ENCODE results near the gene TOMM5.

Gene TOMM5

DNA sequence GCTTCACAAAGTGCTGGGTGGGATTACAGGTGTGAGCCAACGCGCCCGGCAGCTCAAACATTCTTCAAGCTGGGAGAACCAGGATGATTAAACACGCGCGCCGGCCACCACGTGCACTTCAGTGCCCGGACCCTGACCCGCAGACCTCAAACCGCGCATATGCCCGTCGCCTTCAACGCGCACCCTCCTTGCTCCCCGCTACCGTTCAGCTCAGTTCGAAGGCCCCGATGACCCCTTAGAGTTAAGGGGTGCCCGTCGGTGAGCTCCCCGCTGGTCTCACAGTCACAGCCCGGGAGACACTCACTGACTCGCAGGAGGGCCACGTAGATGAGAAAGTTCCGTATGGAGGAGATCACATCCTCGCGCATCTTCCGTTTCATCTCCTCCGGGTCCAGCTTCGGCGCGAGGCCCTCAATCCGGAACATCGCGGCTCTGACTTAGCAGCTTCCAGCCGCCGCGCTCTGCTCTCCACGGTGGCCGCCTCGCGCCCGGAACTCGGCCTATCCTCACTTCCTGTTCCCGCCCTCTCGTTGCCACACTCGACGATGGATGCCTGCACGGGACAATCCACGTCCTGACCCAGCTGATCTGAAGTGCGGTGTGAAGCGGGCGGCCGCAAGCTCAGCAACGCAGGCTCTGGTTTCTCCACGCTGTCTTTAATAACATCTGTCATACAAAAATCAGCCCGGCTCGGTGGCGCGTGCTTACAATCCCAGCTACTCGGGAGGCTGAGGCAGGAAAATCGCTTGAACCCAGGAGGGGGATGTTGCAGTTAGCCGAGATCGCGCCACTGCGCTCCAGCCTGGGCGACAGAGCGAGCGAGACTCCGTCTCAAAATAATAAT, at the start of gene TOMM5:
Gene TOMM5 (minus strand): TSS at position 490 of the 844 bp plus-strand sequence. CDS start 65 bp downstream, at position 425.
- peak; percentile 89 for DNase-seq (ENCODE audit: low spot score)

DNA sequence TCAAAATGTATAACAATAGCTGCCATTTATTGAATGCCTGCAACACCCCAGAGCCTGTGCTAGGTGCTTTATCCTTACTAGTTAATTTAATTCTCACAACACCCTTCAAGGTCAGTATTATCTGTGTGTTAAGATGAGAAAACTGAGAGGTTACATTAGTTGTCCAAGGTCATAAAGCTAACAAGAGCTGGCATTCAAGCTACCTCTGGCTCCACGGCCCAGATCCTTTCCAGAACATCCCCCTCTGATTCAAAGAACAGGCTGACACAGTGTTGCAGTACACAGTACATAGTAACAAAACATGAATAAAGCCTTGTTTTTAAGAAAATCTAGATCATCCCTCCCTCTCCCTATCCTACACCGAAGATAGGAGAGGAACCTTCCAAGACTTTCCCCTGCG, 48.9 kb upstream of the TOMM5 start:
- DNase-seq (ENCODE audit: low spot score) = no peak

DNA sequence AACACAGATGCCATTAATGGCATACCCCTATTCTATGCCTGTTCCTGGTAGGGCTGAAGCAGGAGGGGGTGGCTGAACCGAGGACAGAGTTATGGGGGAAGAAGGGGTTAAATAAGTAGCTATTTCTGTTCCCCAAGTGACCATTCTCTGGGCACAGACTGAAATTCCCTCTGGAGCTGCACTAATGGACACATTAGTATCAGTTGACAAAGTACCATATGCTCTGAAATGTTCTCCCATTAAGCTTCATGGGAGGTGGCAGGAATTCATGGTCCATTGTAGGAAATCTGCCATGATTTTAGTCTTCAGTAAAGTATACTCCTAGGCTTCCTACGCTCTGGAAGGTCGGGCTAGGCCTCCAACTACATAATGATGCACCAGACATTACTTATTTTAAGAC, 47.8 kb upstream of the TOMM5 start:
- DNase-seq (ENCODE audit: low spot score) = no peak

DNA sequence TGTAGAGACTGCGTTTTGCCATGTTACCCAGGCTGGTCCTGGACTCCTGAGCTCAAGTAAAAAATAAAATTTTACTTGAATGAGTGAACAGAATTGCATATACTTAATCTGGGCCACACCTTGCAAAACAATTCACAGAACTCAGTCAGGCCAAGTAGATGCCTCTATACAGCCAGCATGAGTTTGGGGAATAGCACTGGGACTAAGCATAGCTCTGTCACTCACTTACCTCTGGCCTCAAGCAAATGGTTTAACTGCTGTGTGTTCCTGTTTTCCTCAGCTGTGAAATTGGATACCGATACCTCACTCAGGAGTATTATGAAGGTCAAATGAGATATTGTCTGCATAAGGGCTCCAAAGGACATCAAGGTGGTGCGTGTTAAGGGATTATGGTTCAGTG, 47.4 kb upstream of the TOMM5 start:
- no peak for DNase-seq (ENCODE audit: low spot score)

DNA sequence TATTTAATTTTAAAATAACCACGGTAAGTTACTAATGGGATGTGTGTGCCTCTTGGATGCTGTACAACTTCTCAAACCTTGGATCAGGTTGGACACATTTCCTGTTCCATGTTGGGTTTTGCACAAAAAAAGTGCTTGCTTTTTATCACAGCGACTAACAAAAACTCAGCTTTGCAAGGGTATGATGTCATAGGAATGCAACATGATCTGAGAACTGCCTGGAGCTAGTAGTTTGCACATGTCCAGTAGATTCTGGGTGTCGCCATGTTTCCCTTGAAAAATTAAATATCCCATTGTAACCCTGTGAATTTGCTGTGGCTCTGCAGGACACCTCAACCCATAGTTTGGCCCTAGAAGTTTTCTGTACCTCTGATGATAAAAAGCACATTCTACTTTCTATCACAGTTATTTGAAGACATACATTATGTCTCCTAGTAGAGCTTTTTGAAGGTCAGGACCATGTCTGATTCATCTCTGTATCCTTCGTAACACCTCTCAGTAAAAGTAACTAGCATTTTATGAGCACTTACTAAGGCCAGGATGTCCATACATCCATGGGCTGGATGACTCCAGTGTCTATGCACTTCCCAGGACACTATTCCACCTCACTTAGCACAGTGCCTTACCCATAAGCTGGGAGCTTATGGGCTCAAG, 46.8 kb upstream of the TOMM5 start:
- DNase-seq (ENCODE audit: low spot score) = no peak

DNA sequence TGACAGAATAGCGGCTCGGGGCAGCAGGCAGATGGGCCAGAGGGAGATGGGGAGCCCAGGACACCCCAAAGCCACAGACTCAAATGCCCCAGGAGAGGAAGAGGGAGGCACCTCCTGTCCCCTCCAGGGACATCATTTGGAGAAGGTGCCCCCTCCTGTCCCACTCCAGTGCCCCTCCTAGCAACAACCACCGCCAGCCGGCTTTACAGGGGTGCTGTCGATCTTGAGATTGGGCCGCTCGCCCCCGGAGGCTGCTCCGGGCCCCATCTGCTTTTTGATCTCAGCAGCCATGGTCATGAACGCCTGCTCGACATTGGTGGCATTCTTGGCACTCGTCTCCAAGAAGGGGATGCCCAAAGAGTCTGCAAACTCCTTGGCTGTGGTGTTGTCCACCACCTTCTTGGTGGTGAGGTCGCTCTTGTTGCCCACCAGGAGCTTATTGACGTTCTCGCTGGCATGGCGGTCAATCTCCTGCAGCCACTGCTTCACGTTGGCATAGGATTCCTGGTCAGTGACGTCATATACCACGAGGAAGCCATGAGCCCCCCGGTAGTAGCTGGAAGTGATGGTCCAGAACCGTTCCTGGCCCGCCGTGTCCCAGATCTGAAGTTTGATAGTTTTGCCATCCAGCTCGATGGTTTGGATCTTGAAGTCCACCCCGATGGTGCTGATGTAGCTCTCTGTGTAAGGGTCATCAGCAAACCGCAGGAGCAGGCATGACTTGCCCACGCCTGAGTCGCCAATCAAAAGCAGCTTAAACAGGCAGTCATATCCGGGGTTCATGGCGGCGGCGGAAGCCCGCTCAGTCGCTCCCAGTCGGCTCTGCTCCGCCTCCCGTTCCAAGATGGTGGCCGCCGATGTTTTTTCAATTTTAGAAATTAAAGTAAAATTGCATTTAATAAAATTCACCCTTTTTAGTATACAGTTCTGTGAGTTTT, 44.4 kb upstream of the TOMM5 start:
- DNase-seq (ENCODE audit: low spot score) = no peak

DNA sequence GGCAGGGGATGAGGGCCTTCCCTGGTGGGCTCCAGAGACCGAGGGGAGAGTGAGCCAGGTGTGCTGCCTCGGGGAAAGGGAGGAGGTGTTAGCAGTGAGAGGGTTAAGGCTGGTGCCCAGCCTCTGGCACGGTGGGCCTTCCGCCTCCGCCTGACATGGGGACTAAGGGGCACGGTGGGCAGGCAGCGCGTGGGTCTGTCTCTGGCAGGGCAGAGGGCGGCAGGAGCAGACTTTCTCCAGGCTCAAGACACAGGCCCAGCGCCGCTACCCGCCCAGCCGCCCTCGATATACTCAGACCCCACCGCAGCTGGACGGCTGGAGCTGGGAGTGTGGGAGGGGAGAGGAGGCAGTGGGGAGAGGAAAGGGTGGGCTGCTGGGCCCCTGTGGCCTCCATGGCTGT, 43.4 kb upstream of the TOMM5 start:
- no peak for DNase-seq (ENCODE audit: low spot score)

DNA sequence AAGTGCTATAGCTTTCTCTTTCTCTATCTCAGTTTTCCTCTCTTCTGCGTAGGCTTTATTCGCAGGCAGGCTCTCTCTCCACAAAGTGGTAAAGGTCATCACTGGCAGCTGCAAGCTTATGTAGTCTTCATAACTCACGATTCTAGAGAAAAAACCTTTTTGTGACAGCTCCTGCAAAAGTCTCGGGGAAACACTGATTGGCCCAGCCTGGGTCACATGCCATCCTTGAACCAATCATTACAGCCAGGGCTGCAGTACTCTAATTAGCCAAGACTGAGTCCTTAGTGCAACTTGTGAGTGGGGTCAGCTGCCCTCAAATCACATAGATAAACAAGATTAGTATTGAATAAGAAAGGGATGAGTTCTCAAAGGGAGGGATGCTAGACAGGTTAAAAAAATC, 40.1 kb upstream of the TOMM5 start:
- no peak for DNase-seq (ENCODE audit: low spot score)

DNA sequence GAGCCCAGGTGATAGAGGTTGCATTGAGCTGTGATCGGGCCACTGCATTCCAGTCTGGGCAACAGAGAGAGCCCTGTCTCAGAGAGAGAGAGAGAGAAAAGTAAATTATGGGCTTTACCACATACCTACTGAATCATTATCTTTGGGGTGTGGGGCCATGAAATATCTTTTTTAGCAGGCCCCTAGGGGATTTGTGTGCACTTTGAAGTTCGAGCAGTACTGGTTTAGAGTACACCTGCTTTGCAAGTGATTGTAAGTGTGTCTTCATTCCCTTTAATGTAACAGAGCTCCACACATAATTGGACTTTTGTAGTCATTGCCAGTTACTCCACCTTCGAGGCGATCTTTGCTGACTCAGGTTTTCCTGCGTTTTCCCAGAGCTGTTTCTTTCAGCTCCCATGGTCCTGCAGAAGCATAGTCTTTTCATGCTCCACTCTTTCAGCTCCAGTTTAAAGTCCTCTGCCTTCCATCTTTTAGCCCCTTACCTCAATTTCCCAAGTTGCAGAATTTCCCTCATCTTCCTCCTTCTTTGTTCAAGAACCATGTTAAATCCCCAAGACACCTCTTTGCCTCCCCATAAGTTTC, 34.4 kb upstream of the TOMM5 start:
- DNase-seq (ENCODE audit: low spot score) = no peak

DNA sequence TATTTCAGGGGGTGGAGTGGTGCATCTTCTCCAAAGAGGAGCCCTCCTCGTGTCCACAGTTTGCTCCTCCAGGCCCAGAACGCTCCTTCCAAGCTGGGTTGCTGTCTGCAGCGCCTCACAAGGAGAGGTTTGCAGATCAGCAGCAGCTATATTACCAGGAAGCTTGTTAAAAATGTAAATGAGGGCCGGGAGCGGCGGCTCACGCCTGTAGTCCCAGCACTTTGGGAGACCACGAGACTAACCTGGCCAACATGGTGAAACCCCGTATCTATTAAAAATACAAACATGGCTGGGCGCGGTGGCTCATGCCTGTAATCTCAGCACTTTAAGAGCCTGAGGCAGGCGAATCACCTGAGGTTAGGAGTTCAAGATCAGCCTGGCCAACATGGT, 33.4 kb upstream of the TOMM5 start:
- DNase-seq (ENCODE audit: low spot score) = no peak

DNA sequence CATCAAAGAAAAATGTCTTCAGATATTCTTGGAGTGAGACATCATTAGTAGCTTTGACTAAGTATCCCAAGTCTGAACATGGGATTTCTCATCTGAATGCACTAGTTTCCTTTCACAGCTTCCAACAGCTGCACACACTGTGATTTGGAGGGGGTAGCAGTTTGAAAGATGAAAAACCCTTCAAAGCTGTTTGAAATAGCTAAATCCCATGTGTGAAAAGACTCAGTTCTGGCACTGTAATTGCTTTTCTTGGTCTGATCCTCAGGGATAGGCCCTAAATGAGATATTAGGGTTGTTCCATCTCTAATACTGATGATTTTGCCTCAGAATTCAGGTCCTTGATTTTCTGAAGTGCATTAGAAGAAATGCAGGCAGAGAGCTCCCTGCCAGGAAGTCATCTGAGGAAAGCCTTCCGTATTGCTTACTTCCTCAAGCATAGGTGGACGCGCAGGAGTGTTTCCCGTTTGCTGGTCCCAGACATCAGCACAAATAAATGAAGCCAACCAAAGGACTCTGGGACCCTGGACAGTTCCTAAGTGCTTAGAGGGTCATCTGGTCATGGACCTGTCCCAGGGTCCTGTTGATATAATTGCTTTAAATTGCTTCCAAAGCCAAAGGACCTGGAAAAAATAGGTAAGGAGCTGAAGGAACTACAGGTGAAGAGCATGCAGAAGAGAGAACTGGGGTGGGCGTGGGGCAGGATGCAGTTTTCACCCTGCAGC, 32.8 kb upstream of the TOMM5 start:
- no peak for DNase-seq (ENCODE audit: low spot score)

DNA sequence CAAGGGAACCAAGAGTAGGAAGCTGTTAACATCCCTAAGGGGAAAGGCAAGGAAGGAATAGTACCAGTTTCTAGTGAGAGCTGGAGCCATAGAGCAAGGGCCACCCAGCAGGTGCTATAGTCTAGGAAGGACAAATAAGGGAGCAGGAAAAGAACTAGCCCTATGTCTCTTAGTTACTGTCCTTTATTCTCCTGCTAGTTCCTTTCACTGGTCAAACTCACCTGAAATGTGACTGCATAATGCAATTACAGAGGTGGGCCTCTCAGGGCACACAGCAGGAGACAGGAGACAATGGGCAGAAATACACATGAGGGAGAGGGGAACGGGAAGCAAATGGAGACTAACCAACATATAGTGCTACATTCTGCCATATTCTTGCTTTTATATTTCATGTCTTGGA, 31.7 kb upstream of the TOMM5 start:
- no peak for DNase-seq (ENCODE audit: low spot score)

DNA sequence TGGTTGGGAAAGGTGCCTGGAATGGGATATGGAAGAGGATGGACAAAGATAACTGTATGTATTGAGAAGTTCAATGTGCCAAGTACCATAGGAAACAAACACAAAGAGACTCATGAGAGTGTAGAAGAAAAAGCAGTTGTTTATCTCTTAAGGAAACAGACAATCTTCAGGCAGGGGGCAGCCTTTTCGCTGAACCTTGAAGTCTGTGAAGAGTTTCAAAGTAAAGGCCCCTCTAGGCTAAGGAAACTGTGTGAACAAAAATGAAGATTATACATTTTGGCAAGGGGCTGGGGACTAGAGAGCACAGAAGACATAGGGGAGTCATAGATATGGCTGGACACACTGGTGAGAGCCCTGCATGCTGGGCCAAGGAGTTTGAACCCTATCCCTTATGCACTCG, 30.9 kb upstream of the TOMM5 start:
- DNase-seq (ENCODE audit: low spot score) = no peak

DNA sequence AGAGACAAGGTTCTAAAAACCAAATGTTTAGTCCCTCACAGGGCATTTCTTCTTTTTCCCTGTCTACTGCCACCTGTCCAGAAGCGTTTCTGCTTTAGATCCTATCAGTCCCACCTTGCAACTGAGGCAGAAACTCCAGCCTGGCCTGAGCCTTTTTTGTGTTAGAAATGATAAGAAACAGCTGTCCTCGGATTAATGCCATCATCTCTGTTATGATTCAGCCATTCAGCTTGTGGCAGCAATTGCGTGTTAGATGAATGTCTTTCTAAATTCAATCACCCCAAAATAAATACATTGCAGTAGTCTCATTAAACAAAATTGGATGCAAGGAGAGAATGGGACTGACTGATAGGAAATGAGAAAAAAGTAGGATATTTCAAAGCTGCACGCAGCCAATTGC, 30.1 kb upstream of the TOMM5 start:
- DNase-seq (ENCODE audit: low spot score) = no peak

DNA sequence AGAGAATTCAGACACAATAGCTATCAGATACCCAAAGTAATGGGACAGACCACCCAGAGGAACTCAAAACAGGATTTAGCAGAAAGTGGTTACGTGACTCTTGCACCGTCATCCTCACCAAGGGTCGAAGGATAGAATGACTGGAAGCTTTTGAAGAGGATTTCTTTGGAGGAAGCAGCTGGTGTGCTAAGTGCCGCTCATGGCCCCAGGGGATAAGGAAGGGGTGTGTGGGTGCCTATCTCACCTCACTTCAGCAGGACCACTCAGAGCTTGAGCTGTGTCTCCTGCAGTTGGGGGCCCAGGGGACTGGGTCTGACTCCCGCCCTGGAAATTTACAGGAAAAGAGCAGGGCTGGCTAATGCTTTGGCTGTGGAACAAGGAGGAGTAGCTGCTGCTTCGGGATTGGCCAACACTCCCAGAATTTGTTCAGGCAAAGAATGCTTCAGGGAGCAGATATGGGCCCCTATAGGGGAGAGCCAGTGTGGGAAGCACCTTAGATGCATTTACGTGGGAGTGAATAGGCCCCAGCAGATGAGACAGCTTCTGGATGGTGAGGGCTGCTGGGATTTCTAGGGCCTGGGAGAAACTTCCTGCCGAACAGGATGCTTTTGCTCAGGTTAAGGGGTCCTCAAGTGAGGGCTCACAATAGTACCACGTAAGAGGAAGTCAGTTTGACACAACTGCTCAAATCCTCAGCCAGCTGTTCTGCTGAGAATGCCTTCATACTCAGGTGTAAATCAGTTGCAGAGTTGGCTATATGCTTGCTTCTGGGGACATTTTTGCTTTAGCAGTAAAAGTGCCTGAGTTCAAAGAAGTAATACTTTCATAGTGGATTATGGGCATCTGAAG, 29.1 kb upstream of the TOMM5 start:
- DNase-seq (ENCODE audit: low spot score) = no peak

DNA sequence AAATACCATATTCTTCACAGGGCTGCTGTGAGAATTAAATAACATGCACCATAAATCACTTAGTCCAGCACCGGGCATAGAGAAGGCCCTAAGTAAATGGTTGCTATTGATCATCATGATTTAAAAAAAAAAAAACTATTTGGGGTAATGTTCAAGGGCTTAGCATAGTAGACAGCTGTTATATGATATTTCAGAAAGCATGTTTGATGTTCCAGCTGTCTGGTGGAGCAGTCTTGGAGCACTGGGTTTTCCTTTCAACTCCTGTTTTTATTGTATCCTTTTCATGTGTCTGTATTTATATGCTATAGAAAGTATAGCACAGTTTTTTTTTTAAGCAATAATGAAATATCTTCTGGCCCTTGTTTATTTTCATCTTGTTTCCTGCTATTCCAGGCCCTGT, 28.0 kb upstream of the TOMM5 start:
- DNase-seq (ENCODE audit: low spot score) = no peak

DNA sequence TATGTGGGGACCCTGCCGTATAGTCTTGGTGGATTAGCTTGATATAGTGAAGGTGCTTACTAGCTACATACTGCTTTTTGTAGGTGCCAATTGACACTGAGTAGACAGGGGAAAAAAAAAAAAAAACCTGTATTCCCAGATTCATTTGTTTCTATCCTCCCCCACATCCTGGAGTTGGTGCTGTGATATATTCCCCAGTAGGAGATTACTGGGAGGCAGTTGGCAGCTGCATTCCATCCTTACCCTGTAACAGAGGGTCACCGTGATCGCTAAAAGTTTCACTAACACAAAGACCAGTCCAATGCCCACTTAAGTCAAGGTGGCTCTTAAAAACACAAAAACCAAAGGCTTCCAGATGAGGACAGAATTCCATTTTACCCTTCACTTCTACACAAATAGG, 27.4 kb upstream of the TOMM5 start:
- no peak for DNase-seq (ENCODE audit: low spot score)

DNA sequence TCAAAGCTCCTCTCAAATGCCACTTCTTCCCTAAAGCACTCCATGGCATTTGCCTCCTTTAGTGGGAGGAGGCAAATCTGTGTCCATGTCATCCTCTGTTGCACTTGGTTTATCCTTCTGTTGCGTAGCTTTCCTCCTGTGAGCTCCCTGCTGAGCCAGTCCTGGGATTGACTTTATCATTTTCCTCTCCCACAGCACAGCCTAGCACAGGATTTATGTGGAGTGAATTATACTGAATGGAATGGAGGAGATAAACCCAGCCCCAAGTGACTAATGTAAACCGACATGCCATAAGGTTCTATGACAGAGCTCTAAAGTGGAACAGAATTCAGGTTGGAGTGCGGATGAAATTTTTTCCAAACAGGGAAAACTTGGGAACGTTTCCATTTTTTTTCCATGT, 26.4 kb upstream of the TOMM5 start:
- no peak for DNase-seq (ENCODE audit: low spot score)

DNA sequence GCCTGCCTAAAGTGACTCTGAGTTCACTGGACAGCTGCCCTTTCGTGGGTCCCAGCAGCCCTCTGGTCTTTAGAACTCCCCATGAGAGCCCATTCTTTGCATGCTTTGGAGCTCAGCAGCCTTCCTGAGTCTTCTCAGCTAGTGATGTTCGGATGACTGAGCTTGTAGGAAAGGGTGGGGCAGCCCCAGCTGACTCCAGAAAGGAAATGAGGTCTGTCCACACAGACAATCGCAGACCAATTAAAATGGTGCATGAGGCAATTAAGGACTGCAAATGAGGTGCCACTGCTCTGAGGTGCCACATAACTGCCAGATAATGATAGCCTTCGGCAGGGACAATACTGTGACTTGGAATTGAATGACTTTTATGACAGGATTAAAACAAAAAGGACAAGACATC, 25.4 kb upstream of the TOMM5 start:
- DNase-seq (ENCODE audit: low spot score) = peak; percentile 21

DNA sequence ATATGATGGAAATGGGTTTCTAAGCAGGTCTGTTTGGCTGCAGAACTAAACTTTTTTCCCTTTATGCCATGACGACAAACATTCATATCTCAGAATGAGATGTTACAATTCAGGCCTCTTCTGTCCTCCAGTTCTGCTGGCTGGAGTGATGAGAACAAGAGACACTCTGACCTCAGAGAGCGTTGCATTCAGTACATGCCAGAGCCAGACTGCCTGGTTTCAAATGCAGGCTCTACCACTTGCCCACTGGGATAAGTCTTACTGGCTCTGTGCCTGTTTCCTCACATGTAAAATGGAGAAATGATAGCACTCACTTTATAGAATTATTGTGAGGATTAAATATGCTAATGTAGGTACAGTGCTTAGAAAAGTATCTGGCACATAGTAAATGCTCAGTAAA, 24.8 kb upstream of the TOMM5 start:
- no peak for DNase-seq (ENCODE audit: low spot score)

DNA sequence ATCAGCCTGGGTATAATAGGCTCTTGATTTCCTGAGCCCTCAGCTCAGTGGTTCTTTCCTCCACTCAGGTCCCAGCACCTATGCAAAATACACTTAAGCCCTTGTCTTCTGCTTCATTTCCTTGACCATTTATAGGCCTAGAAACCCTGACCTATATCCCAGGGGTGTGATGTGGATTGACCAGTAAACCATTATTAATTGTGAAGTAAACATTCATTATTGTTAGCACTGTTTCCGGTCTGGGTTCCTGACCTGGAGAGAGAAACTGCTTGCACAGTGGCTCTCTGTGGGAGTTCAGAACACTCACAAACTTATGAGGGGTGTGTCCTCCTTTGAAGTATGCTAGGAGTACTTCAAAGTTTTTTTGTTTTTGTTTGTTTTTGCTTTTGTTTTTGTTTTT, 19.6 kb upstream of the TOMM5 start:
- DNase-seq (ENCODE audit: low spot score) = no peak
